IPS-15b (cell line): ENCODE data around the gene WWP2.
"Not testable (repeated sequence)": the region's sequence is repeated elsewhere in the genome, so short reads cannot be mapped to it uniquely, and the experiment has no call there.

Experiments used
- H3K27me3 ChIP-seq: one replicate; pipeline ENCODE4 v1.6.1; 2013; ENCODE audit warnings: low read length; ENCODE audit not compliant: control insufficient read depth, insufficient read depth
- H3K36me3 ChIP-seq: one replicate; pipeline ENCODE4 v1.6.1; 2013; ENCODE audit warnings: low read length; ENCODE audit not compliant: control insufficient read depth, insufficient read depth
- H3K4me1 ChIP-seq: one replicate; pipeline ENCODE4 v1.6.1; 2013; ENCODE audit warnings: mild to moderate bottlenecking, low read length; ENCODE audit not compliant: control insufficient read depth, insufficient read depth
- H3K4me3 ChIP-seq: one replicate; pipeline ENCODE4 v1.5.1; 2013; ENCODE audit warnings: low read depth, low read length
- H3K9ac ChIP-seq: one replicate; pipeline ENCODE4 v1.6.1; 2013; ENCODE audit warnings: low read depth, mild to moderate bottlenecking, low read length
- H3K9me3 ChIP-seq: one replicate; pipeline ENCODE4 v1.6.1; 2013; ENCODE audit warnings: mild to moderate bottlenecking, low read length; ENCODE audit not compliant: control insufficient read depth, insufficient read depth

WWP2 gene

GRCh38 chr16:69952572-69953355 lies 190.6 kb downstream of the WWP2 start:
- not testable (repeated sequence) for H3K9ac ChIP-seq, H3K27me3 ChIP-seq, H3K36me3 ChIP-seq, H3K4me1 ChIP-seq, H3K4me3 ChIP-seq, H3K9me3 ChIP-seq

GRCh38 chr16:69954241-69954640 lies 192.1 kb downstream of the WWP2 start:
- not testable (repeated sequence) for H3K4me3 ChIP-seq, H3K9ac ChIP-seq, H3K27me3 ChIP-seq, H3K4me1 ChIP-seq, H3K36me3 ChIP-seq, H3K9me3 ChIP-seq

- not testable (repeated sequence) for H3K4me1 ChIP-seq, H3K27me3 ChIP-seq, H3K36me3 ChIP-seq, H3K9me3 ChIP-seq, H3K9ac ChIP-seq, H3K4me3 ChIP-seq
Observed at GRCh38 chr16:69963312-69963711, 201.2 kb downstream of the WWP2 start.

GRCh38 chr16:69964960-69965660 lies 203.0 kb downstream of the WWP2 start:
- Histone ChIP-seq H3K9ac (peak overlapping the region; percentile 37), H3K4me3 (peak overlapping the region; percentile 32)
- H3K27me3 ChIP-seq, H3K36me3 ChIP-seq, H3K4me1 ChIP-seq, H3K9me3 ChIP-seq: not testable (repeated sequence)

- H3K9ac ChIP-seq, H3K27me3 ChIP-seq: not testable (repeated sequence)
- peak overlapping the region; percentile 22 for H3K4me3 ChIP-seq
Observed at GRCh38 chr16:69965661-69966054, 203.5 kb downstream of the WWP2 start.

GRCh38 chr16:69967688-69968087 lies 205.6 kb downstream of the WWP2 start:
- not testable (repeated sequence) for H3K27me3 ChIP-seq, H3K9me3 ChIP-seq, H3K4me1 ChIP-seq, H3K4me3 ChIP-seq, H3K9ac ChIP-seq, H3K36me3 ChIP-seq

More at GRCh38 chr16:69965661-69966054, 203.5 kb downstream of the WWP2 start:
- not testable (repeated sequence) for H3K9me3 ChIP-seq, H3K4me1 ChIP-seq, H3K36me3 ChIP-seq

GRCh38 chr16:69968125-69968524 lies 206.0 kb downstream of the WWP2 start:
- H3K4me1 ChIP-seq, H3K36me3 ChIP-seq, H3K27me3 ChIP-seq, H3K9me3 ChIP-seq, H3K4me3 ChIP-seq, H3K9ac ChIP-seq: not testable (repeated sequence)

GRCh38 chr16:69969657-69970056 lies 207.5 kb downstream of the WWP2 start:
- H3K27me3 ChIP-seq, H3K4me3 ChIP-seq, H3K4me1 ChIP-seq, H3K9me3 ChIP-seq, H3K9ac ChIP-seq, H3K36me3 ChIP-seq: not testable (repeated sequence)

- H3K27me3 ChIP-seq, H3K4me1 ChIP-seq, H3K36me3 ChIP-seq, H3K9ac ChIP-seq, H3K4me3 ChIP-seq, H3K9me3 ChIP-seq: not testable (repeated sequence)
Observed at GRCh38 chr16:69972120-69972519, 210.0 kb downstream of the WWP2 start.

- H3K4me3 ChIP-seq, H3K9me3 ChIP-seq, H3K9ac ChIP-seq, H3K4me1 ChIP-seq, H3K27me3 ChIP-seq, H3K36me3 ChIP-seq: not testable (repeated sequence)
Observed at GRCh38 chr16:69972935-69973334, 210.8 kb downstream of the WWP2 start.

GRCh38 chr16:69985196-69985595 lies 223.1 kb downstream of the WWP2 start:
- not testable (repeated sequence) for H3K27me3 ChIP-seq, H3K9me3 ChIP-seq, H3K4me3 ChIP-seq, H3K36me3 ChIP-seq, H3K4me1 ChIP-seq, H3K9ac ChIP-seq
